ENCODE results near the gene SESN1.

Gene SESN1

GRCh38 chr6:108947114-108947854 lies 147.4 kb downstream of the SESN1 start:
- peak overlapping the region; percentile 26; the same call in 1 of the 2 replicates for H2AFZ ChIP-seq (ENCODE audit: low read length)
- H3F3A ChIP-seq (ENCODE audit: low read depth), result 0 out of 2 replicates have a peak, but pooled peaks cover 4% of the 10 kb centered on the region
- TF ChIP-seq CTCF (conservative IDR thresholded peaks at IDR 0.05; ENCODE audit: low read length) (no peak), EZH2phosphoT487 (IDR thresholded peaks at IDR 0.05; ENCODE audit: borderline replicate concordance) (no peak)
- no peak overlapping the region for H3K4me2 ChIP-seq (ENCODE audit: low read depth, low read length, poor library complexity, severe bottlenecking)
- no peak overlapping the region for H3K4me3 ChIP-seq (ENCODE audit: low read length, poor library complexity, severe bottlenecking)
- no peaks in the 10 kb centered on the region for H3K79me2 ChIP-seq (ENCODE audit: insufficient read depth, low read length)
- no peak overlapping the region for H3K9ac ChIP-seq (ENCODE audit: low read depth, low read length, poor library complexity, severe bottlenecking)
- no peaks in the 10 kb centered on the region for H3K27me3 ChIP-seq (ENCODE audit: insufficient read depth, low read length, poor library complexity, severe bottlenecking)
- no peaks in the 10 kb centered on the region for H4K20me1 ChIP-seq (ENCODE audit: insufficient read depth, low read length, poor library complexity, severe bottlenecking)
- no peaks in the 10 kb centered on the region for H3K9me3 ChIP-seq (ENCODE audit: insufficient read depth, low read depth, low read length)
- no peaks in the 10 kb centered on the region for H3K36me3 ChIP-seq (ENCODE audit: insufficient read depth, low read length)
- H3K4me1 ChIP-seq (ENCODE audit: insufficient read depth, low read length, poor library complexity, severe bottlenecking), result peaks cover 56% of the 10 kb centered on the region
- H3K9me2 ChIP-seq (replicated peaks; ENCODE audit: low read depth, low read length), result no peaks in the 10 kb centered on the region

GRCh38 chr6:108946695-108947094 lies 148.0 kb downstream of the SESN1 start:
- peak overlapping the region; percentile 26; the same call in 1 of the 2 replicates for H2AFZ ChIP-seq (ENCODE audit: low read length)
- no peaks in the 10 kb centered on the region for H3K79me2 ChIP-seq (ENCODE audit: insufficient read depth, low read length)
- peaks cover 62% of the 10 kb centered on the region for H3K4me1 ChIP-seq (ENCODE audit: insufficient read depth, low read length, poor library complexity, severe bottlenecking)
- no peak overlapping the region for H3K4me3 ChIP-seq (ENCODE audit: low read length, poor library complexity, severe bottlenecking)
- no peak overlapping the region for H3K9ac ChIP-seq (ENCODE audit: low read depth, low read length, poor library complexity, severe bottlenecking)
- no peaks in the 10 kb centered on the region for H4K20me1 ChIP-seq (ENCODE audit: insufficient read depth, low read length, poor library complexity, severe bottlenecking)
- 0 out of 2 replicates have a peak, but pooled peaks cover 4% of the 10 kb centered on the region for H3F3A ChIP-seq (ENCODE audit: low read depth)
- TF ChIP-seq CTCF (conservative IDR thresholded peaks at IDR 0.05; ENCODE audit: low read length) (no peak), EZH2phosphoT487 (IDR thresholded peaks at IDR 0.05; ENCODE audit: borderline replicate concordance) (no peak)
- H3K9me3 ChIP-seq (ENCODE audit: insufficient read depth, low read depth, low read length), result no peaks in the 10 kb centered on the region
- no peaks in the 10 kb centered on the region for H3K27me3 ChIP-seq (ENCODE audit: insufficient read depth, low read length, poor library complexity, severe bottlenecking)
- H3K9me2 ChIP-seq (replicated peaks; ENCODE audit: low read depth, low read length), result no peaks in the 10 kb centered on the region
- no peak overlapping the region for H3K4me2 ChIP-seq (ENCODE audit: low read depth, low read length, poor library complexity, severe bottlenecking)
- no peaks in the 10 kb centered on the region for H3K36me3 ChIP-seq (ENCODE audit: insufficient read depth, low read length)

GRCh38 chr6:108945681-108946159 lies 148.9 kb downstream of the SESN1 start:
- Histone ChIP-seq H3K9me2 (replicated peaks; ENCODE audit: low read depth, low read length) (no peaks in the 10 kb centered on the region), H3K4me2 (ENCODE audit: low read depth, low read length, poor library complexity, severe bottlenecking) (no peak overlapping the region), H2AFZ (ENCODE audit: low read length) (0 out of 2 replicates have a peak overlapping the region, but pooled peaks have one; percentile 34), H3K4me3 (ENCODE audit: low read length, poor library complexity, severe bottlenecking) (no peak overlapping the region), H3K27me3 (ENCODE audit: insufficient read depth, low read length, poor library complexity, severe bottlenecking) (no peaks in the 10 kb centered on the region), H3F3A (ENCODE audit: low read depth) (0 out of 2 replicates have a peak, but pooled peaks cover 4% of the 10 kb centered on the region), H3K79me2 (ENCODE audit: insufficient read depth, low read length) (no peaks in the 10 kb centered on the region), H3K9ac (ENCODE audit: low read depth, low read length, poor library complexity, severe bottlenecking) (peak overlapping the region; percentile 7), H3K36me3 (ENCODE audit: insufficient read depth, low read length) (no peaks in the 10 kb centered on the region), H3K4me1 (ENCODE audit: insufficient read depth, low read length, poor library complexity, severe bottlenecking) (peaks cover 72% of the 10 kb centered on the region), H4K20me1 (ENCODE audit: insufficient read depth, low read length, poor library complexity, severe bottlenecking) (no peaks in the 10 kb centered on the region), H3K9me3 (ENCODE audit: insufficient read depth, low read depth, low read length) (no peaks in the 10 kb centered on the region)
- TF ChIP-seq EZH2phosphoT487 (IDR thresholded peaks at IDR 0.05; ENCODE audit: borderline replicate concordance), result no peak
- no peak for TF ChIP-seq CTCF (conservative IDR thresholded peaks at IDR 0.05; ENCODE audit: low read length)
